ENCODE results near the gene ULK4.
"Not testable (repeated sequence)": the region's sequence is repeated elsewhere in the genome, so short reads cannot be mapped to it uniquely, and the experiment has no call there.

The ULK4 gene

DNA sequence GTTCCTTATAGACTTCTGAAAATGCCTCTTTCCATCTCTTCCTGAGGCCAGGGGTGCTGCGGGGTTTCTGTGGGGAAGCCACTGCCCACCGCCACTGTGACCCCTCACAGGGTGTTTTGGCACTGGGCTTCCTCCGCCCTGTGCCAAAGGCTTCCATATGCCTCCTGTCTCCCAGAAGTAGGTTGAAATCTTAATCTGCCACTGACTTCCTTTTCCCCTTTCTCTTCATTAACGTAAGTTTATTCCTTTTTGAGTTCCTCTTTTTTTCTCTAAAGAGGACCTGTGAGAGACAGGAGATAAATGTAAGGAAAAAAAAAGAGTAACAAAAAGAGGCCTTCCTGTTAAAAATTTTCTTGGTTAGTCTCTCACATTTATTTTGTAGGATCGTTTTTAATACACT is 542.1 kb downstream of the ULK4 start:
- H3K27ac ChIP-seq: no peak overlapping the region
- no peak for DNase-seq (ENCODE audit: low read depth, low spot score)

DNA sequence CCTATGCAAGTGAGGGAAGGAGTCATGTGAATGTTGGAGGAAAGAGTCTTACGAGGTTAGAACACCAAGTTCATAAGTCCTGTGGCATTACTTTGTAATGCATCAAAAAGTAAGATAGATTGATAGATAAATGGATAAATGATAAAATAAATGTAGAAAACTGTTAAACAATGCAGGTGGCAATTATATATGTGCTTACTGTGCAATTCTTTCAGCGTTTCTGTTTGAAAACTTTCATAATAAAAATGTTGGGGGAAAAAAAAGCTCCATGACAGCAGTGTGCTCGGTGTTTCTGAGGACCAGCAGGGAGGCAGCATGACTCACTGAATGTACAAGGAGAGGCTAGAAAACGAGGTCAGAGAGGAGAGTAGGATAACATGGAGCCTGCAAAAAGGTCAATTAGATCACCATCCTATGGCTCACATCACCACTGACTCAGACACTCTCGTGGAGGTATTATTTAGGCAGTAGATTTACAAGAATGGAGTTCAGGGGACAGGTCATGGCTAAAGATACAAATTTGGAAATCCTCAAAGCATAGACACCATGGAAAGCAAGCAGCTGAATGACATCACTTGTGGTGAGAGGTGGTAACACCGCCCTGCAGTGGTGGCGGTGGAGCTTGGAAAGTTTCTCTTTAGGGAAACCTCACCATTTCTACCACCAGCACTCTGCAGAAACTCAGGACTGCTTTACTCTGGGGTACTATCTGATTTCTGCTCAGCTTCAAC is 542.8 kb downstream of the ULK4 start:
- no peak for DNase-seq (ENCODE audit: low read depth, low spot score)
- no peak overlapping the region for H3K27ac ChIP-seq

GRCh38 chr3:41417574-41417973 is 544.3 kb downstream of the ULK4 start:
- H3K27ac ChIP-seq: no peak overlapping the region
- no peak for DNase-seq (ENCODE audit: low read depth, low spot score)

- H3K27ac ChIP-seq: no peak overlapping the region
- no peak for DNase-seq (ENCODE audit: low read depth, low spot score)
Measured at GRCh38 chr3:41411065-41411464, 550.8 kb downstream of the ULK4 start.

DNA sequence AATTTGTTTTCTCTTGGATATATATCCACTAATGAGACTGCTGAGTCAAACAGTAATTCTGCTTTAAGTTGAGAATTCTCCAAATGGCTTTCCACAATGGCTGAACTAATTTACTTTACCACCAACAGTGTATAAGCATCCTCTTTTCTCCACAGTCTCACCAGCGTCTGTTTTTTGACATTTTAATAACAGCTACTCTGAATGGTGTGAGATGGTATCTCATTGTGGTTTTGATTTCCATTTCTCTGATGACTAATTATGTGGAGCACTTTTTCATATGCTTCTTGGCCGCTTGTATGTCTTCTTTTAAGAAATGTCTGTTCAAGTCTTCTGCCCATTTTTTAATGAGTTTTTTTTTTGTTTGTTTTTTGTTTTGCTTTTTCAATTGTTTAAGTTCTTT is 556.4 kb downstream of the ULK4 start:
- DNase-seq (ENCODE audit: low read depth, low spot score): no peak
- H3K27ac ChIP-seq: no peak overlapping the region

GRCh38 chr3:41404582-41404981 is 557.3 kb downstream of the ULK4 start:
- DNase-seq (ENCODE audit: low read depth, low spot score): peak; percentile 70

DNA sequence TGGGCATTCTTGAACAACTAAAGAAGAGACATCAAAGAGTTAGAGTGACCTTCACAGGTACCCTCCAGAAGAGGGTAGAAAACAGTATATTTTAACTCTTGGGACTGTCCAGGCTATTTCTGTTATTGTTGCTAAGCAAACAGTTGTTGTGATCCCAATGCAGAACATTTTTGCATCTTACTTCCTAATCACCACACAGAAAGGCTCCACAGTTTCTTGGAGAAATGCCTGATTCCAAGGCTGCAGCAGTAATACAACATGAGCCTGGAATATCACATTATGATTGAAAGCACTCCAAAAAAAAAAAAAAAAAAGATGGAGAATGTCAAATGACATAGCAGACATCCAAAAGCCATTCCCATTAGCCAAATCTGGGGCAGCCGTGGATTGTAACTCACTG is 567.0 kb downstream of the ULK4 start:
- no peak overlapping the region for H3K27ac ChIP-seq
- no peak for DNase-seq (ENCODE audit: low read depth, low spot score)

More at GRCh38 chr3:41404582-41404981, 557.3 kb downstream of the ULK4 start:
- no peak overlapping the region for H3K27ac ChIP-seq

- not testable (repeated sequence) for H3K27ac ChIP-seq; DNase-seq (ENCODE audit: low read depth, low spot score)
Measured at GRCh38 chr3:41370765-41371535, 591.0 kb downstream of the ULK4 start.

DNA sequence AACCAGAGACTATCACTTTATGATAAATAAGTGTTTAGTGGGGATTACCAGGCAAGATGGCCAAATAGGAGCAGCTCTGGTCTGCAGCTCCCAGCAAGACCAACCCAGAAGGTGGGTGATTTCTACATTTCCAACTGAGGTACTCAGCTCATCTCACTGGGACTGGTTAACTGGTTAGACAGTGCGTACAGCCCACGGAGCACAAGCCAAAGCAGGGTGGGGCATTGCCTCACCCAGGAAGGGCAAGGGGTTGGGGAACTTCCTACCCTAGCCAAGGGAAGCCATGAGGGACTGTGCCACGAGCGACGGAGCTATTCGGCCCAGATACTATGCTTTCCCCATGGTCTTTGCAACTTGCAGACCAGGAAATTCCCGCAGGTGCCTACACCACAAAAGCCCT is 591.6 kb downstream of the ULK4 start:
- DNase-seq (ENCODE audit: low read depth, low spot score): no peak

GRCh38 chr3:41369838-41370237 is 592.1 kb downstream of the ULK4 start:
- no peak for DNase-seq (ENCODE audit: low read depth, low spot score)
- H3K27ac ChIP-seq: no peak overlapping the region

More for the DNA sequence above, 591.6 kb downstream of the ULK4 start:
- H3K27ac ChIP-seq: no peak overlapping the region

GRCh38 chr3:41365973-41366372 is 595.9 kb downstream of the ULK4 start:
- DNase-seq (ENCODE audit: low read depth, low spot score): no peak
- no peak overlapping the region for H3K27ac ChIP-seq

DNA sequence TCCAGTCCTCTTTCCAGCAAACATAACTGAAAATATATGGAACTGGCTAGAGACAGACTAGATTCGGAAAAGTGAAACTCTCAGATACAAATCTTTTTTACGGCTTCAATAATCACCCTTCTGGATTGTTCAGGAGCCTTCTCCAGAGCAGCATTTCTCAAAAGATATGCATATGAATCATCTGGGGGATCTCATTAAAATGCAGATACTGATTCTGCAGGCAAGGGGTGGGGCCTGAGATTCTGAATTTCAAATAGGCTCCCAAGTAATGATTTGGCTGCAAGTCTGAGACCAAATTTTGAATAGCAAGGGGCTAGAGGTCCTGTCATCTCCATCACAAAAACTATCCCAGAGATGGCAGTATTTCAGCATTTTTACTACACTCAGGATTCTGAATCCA is 597.2 kb downstream of the ULK4 start:
- no peak for DNase-seq (ENCODE audit: low read depth, low spot score)
- H3K27ac ChIP-seq: no peak overlapping the region

DNA sequence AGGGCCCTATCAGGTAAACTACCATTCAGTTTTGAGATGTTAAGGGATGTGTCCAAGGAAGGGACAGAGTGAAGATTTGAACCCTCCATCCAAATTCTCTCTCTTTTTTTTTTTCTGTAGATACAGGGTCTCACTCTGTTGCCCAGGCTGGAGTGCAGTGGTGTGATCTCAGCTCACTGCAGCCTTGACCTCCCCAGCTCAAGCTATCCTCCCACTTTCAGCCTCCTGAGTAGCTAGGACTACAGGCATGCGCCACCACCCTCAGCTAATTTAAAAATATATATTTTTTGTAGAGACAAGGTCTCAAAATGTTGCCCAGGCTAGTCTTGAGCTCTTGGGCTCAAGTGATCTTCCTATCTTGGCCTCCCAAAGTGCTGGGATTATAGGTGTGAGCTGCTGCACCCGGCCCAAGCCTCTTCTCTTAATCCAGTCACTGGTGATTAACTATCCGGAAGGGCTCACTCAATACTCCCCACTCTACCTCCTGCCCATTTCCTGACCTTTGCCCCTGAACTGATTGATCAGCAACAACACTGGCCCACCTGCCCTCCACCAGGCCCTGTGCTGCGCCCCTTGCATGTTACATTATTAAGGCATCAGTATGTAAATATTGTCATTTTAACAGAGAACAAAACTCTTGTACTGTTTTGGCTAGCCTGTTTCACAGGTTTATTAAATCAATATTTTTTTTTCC is 597.9 kb downstream of the ULK4 start:
- H3K27ac ChIP-seq: no peak overlapping the region
- DNase-seq (ENCODE audit: low read depth, low spot score): no peak

DNA sequence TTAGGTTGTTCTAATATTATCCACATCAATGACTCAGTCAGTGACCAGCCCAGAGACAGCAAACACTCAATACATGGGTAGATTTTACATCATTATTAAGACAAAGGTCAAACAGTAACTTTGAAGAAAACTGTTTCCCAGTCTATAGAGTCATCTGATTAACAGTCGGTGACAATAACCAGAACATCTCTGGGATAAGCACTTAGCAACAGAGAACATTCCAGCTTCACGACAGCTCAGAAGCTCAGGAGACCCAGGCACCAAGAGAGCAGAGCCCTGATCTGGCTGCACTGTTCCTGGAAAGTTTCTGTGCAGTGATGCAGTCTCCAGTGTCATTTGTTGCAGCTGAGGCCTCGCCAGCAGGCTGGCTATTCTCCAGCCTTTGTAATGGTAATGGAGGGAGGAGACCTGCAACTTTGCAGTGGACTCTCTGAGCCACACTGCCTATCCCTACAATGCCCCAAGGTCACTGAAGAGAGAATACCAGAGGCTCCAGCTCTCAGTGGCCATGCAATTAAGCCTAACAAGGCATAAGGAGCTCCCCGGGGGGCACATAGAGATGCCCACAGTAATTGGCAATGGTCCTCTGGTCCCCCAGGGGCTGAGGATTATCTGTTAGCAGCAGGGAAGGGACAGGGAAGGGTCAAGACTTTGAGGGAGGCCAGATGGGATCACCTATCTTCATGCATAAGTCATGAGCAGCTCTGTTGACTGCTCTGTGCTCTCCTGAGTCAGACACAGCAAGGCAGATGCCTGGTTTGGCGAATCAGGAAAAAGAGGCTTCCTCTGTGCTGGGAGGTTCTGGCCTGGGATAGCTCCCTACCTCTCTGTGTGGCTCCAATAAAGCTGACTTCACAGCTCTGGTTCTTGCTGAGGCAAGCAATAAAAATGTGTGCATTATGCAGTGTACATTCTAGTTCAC is 599.0 kb downstream of the ULK4 start:
- H3K27ac ChIP-seq: no peak overlapping the region
- DNase-seq (ENCODE audit: low read depth, low spot score): no peak

DNA sequence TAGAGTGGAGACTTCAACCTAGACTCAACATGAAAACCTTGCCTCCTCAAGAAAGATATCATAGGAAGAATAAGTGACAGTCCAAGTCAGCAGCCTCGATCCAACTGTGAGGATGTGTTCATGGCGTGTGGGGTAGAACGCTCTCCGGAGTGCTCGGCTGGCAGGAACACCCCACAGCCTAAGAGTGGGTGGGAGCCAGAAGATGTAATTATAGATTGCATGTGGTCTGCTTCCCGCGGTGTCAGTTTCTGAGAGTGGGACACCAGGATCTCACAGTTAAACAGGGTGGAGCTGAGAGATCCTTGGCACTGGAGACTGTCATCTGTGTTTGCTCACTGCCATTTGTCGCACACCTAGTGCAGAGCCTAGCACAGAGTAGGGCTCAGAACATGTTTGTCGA is 604.6 kb downstream of the ULK4 start:
- no peak for DNase-seq (ENCODE audit: low read depth, low spot score)
- H3K27ac ChIP-seq: no peak overlapping the region

GRCh38 chr3:41356775-41357174 is 605.1 kb downstream of the ULK4 start:
- DNase-seq (ENCODE audit: low read depth, low spot score): no peak
- no peak overlapping the region for H3K27ac ChIP-seq

- H3K27ac ChIP-seq: no peak overlapping the region
- DNase-seq (ENCODE audit: low read depth, low spot score): no peak
Measured at GRCh38 chr3:41352510-41352909, 609.4 kb downstream of the ULK4 start.

- DNase-seq (ENCODE audit: low read depth, low spot score): no peak
- H3K27ac ChIP-seq: no peak overlapping the region
Measured at GRCh38 chr3:41350441-41350840, 611.5 kb downstream of the ULK4 start.

GRCh38 chr3:41348401-41348800 is 613.5 kb downstream of the ULK4 start:
- no peak for DNase-seq (ENCODE audit: low read depth, low spot score)
- H3K27ac ChIP-seq: no peak overlapping the region

DNA sequence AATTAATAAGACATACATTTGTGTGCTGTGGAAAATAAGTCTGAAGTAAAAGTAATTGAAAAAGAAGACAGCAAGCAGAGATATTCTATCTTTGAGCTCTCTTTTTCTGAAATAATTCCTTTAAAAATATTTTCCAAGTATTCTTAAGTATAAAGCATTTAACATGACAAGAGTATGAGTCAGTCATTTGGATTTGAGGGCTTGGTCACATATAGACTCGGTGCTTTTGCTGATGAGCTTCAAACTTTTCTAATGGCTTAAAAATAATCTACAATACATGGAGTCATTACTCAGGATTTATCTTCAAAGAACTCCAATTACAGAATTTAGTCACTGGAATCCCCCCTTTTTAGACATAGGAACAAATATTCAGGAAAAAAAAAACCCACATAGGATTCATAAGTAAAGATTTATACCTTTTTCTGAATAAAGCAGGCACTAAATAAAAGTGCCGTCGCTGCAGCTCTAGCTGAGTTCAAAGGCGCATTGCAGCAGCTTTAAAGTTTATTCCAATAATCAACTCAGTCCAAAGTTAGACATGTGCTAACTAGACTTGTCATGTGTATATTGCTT is 615.1 kb downstream of the ULK4 start:
- H3K27ac ChIP-seq: no peak overlapping the region
- DNase-seq (ENCODE audit: low read depth, low spot score): no peak

Measured in epithelial cell of prostate (primary cell).